Aorta (tissue), 5 donors: Measurements from ENCODE around the gene NTM. TPM values are rescaled to one million over a fixed set of nuclear protein-coding genes. Genes with fewer than 3 reads are reported as not detected.

ENCODE experiments used
- ATAC-seq: fragments of 200-7000 bp; cut with Tn5 transposase; one replicate; pipeline ENCODE4 v1.9.1; 2022; ENCODE audit warnings: moderate library complexity; ENCODE audit not compliant: low FRiP score
- DNase-seq, 2 donors: peaks; one replicate each; pipeline ENCODE4 v3.0.0-alpha.2; 2020
- H3K27ac ChIP-seq, 2 donors: one replicate each; pipeline ENCODE4 v1.5.1; 2013; ENCODE audit warnings: low read length in 2 of 2, mild to moderate bottlenecking in 2 of 2, moderate library complexity in 2 of 2, control low read depth in 1 of 2, inconsistent platforms in 1 of 2, low read depth in 1 of 2
- H3K27me3 ChIP-seq, 2 donors: one replicate each; pipeline ENCODE4 v1.6.1; 2013; ENCODE audit warnings: control low read depth in 1 of 2, low read length in 1 of 2, mild to moderate bottlenecking in 1 of 2, moderate library complexity in 1 of 2; ENCODE audit not compliant: insufficient read depth in 2 of 2, control insufficient read depth in 1 of 2
- H3K36me3 ChIP-seq, 2 donors: one replicate each; pipeline ENCODE4 v1.6.1; 2013; ENCODE audit warnings: control low read depth in 1 of 2, low read length in 1 of 2, mild to moderate bottlenecking in 1 of 2; ENCODE audit not compliant: insufficient read depth in 2 of 2, control insufficient read depth in 1 of 2
- H3K4me1 ChIP-seq, 2 donors: one replicate each; pipeline ENCODE4 v1.6.1; 2013; ENCODE audit warnings: low read length in 2 of 2, control low read depth in 1 of 2, mild to moderate bottlenecking in 1 of 2, moderate library complexity in 1 of 2; ENCODE audit not compliant: insufficient read depth in 2 of 2, control insufficient read depth in 1 of 2
- H3K4me3 ChIP-seq, 2 donors: one replicate each; pipeline ENCODE4 v1.5.1; 2013; ENCODE audit warnings: low read length in 2 of 2, control low read depth in 1 of 2, mild to moderate bottlenecking in 1 of 2
- H3K9me3 ChIP-seq: one replicate; pipeline ENCODE4 v1.6.1; 2013; ENCODE audit warnings: mild to moderate bottlenecking, low read length; ENCODE audit not compliant: control insufficient read depth
- WGBS, 2 donors: extraction: QIAGEN DNeasy Blood & Tissue Kit; methylation state at CpG; one replicate each; pipeline ENCODE4 v1.1.7; 2013; 5-methylcytosine and 5-hydroxymethylcytosine counted together
- intact Hi-C, 2 donors: fragments of 100-400 bp; cut with DNase I; formaldehyde crosslinking; loops; one replicate each; pipeline versions ENCODE4 v1.14.2 to v1.15.0; 2022
- polyA plus RNA-seq, 2 donors: library from polyadenylated mRNA; stranded (reverse); fragments of 200-250 nt; gene quantifications; one replicate each; pipeline ENCODE4 v1.2.3, GENCODE V29; 2013
- total RNA-seq, 2 donors: library from RNA; stranded (reverse); fragmentation: NEBNext Ultra II Directional; extraction: Animal tissue kit (Norgen Biotek cat#: 25700); gene quantifications; one replicate each; pipeline ENCODE4 v1.2.1, GENCODE V29; 2021
- donor health status: healthy with polysubstance abuse.
- donor health status: Bipolar disorder and iron deficiency.
- donor health status: DM: no; HTN: no; CAD: no.
- donor health status: DM: no; HTN: no; CAD: no.
- donor health status: DM: yes; HTN: yes; CAD: no.

Gene NTM
- total and polyA plus RNA-seq, 4 donors, result 0.28 to 5.3 (median 1.9) TPM; not detected in 1

- Histone ChIP-seq H3K9me3 (no peaks in the 10 kb centered on the region), H3K4me3 (no peak overlapping the region), H3K27me3 (no peaks in the 10 kb centered on the region), H3K27ac (no peak overlapping the region), H3K4me1 (no peaks in the 10 kb centered on the region), H3K36me3 (no peaks in the 10 kb centered on the region)
- DNase-seq, result no peak
- no peak for ATAC-seq
- intact Hi-C loops, result no loop called here
- 77 to 82% methylated on average over 3 of the region's 3 CpGs for WGBS, 2 donors
Observed at GRCh38 chr11:132037467-132037862, 667.0 kb downstream of the NTM start.

- H3K27me3 ChIP-seq, result no peaks in the 10 kb centered on the region
- intact Hi-C loops, result no loop called here
- WGBS, 2 donors, result 65 to 68% methylated on average over 4 of the region's 4 CpGs
Observed at GRCh38 chr11:132037956-132038355, 667.5 kb downstream of the NTM start.

GRCh38 chr11:132039521-132039920, 669.1 kb downstream of the NTM start:
- H3K4me1 ChIP-seq, result no peaks in the 10 kb centered on the region

More at GRCh38 chr11:132037956-132038355, 667.5 kb downstream of the NTM start:
- H3K4me3 ChIP-seq, result no peak overlapping the region
- ATAC-seq, result no peak
- H3K4me1 ChIP-seq, result no peaks in the 10 kb centered on the region
- no peaks in the 10 kb centered on the region for H3K9me3 ChIP-seq
- no peak for DNase-seq
- H3K27ac ChIP-seq, result no peak overlapping the region
- no peaks in the 10 kb centered on the region for H3K36me3 ChIP-seq

GRCh38 chr11:132042296-132042695, 671.9 kb downstream of the NTM start:
- WGBS, 2 donors, result 68 to 75% methylated on average over 2 of the region's 2 CpGs
- no peak for ATAC-seq
- peaks cover 0 to 2% of the 10 kb centered on the region in 2 donors for H3K27me3 ChIP-seq
- H3K4me3 ChIP-seq, result no peak overlapping the region
- DNase-seq, result no peak
- H3K9me3 ChIP-seq, result peaks cover 3% of the 10 kb centered on the region
- no peaks in the 10 kb centered on the region for H3K36me3 ChIP-seq
- H3K27ac ChIP-seq, result no peak overlapping the region
- intact Hi-C loops, result no loop called here
- no peaks in the 10 kb centered on the region for H3K4me1 ChIP-seq

More at GRCh38 chr11:132039521-132039920, 669.1 kb downstream of the NTM start:
- Histone ChIP-seq H3K27me3 (peaks cover 0 to 2% of the 10 kb centered on the region in 2 donors), H3K4me3 (no peak overlapping the region), H3K36me3 (no peaks in the 10 kb centered on the region), H3K27ac (no peak overlapping the region), H3K9me3 (peaks cover 3% of the 10 kb centered on the region)
- whole genome bisulfite sequencing, 2 donors, result 88 to 93% methylated on average over 7 of the region's 7 CpGs
- ATAC-seq (no peak), DNase-seq (no peak)
- intact Hi-C loops, result no loop called here

GRCh38 chr11:132043714-132044113, 673.3 kb downstream of the NTM start:
- Histone ChIP-seq H3K36me3 (no peaks in the 10 kb centered on the region), H3K4me1 (no peaks in the 10 kb centered on the region), H3K9me3 (peaks cover 3% of the 10 kb centered on the region), H3K4me3 (no peak overlapping the region), H3K27ac (no peak overlapping the region), H3K27me3 (peaks cover 0 to 2% of the 10 kb centered on the region in 2 donors)
- WGBS, 2 donors, result 80 to 88% methylated on average over 1 of the region's 1 CpG
- DNase-seq, result no peak
- ATAC-seq, result no peak
- intact Hi-C loops, result no loop called here

GRCh38 chr11:132045107-132045506, 674.7 kb downstream of the NTM start:
- peaks cover 3% of the 10 kb centered on the region for H3K9me3 ChIP-seq
- 83 to 88% methylated on average over 3 of the region's 3 CpGs for WGBS, 2 donors
- peaks cover 0 to 2% of the 10 kb centered on the region in 2 donors for H3K27me3 ChIP-seq
- intact Hi-C loops, result no loop called here
- no peak for DNase-seq
- no peak overlapping the region for H3K4me3 ChIP-seq
- ATAC-seq, result no peak
- no peak overlapping the region for H3K27ac ChIP-seq
- no peaks in the 10 kb centered on the region for H3K4me1 ChIP-seq
- H3K36me3 ChIP-seq, result no peaks in the 10 kb centered on the region

- WGBS, 2 donors, result 43 to 51% methylated on average over 2 of the region's 2 CpGs
- Histone ChIP-seq H3K36me3 (no peaks in the 10 kb centered on the region), H3K27ac (no peak overlapping the region), H3K27me3 (peaks cover 0 to 2% of the 10 kb centered on the region in 2 donors), H3K4me3 (no peak overlapping the region), H3K4me1 (no peaks in the 10 kb centered on the region), H3K9me3 (peaks cover 3% of the 10 kb centered on the region)
- ATAC-seq (no peak), DNase-seq (no peak)
- intact Hi-C loops, result no loop called here
Observed at GRCh38 chr11:132046288-132046865, 676.0 kb downstream of the NTM start.

- H3K27ac ChIP-seq, result no peak overlapping the region
- ATAC-seq, result no peak
- intact Hi-C loops, result no loop called here
- H3K9me3 ChIP-seq, result peaks cover 3% of the 10 kb centered on the region
- no peaks in the 10 kb centered on the region for H3K36me3 ChIP-seq
- no peak for DNase-seq
- H3K4me1 ChIP-seq, result no peaks in the 10 kb centered on the region
- H3K4me3 ChIP-seq, result no peak overlapping the region
- peaks cover 0 to 2% of the 10 kb centered on the region in 2 donors for H3K27me3 ChIP-seq
Observed at GRCh38 chr11:132047167-132047566, 676.8 kb downstream of the NTM start.

- ATAC-seq, result no peak
- no peak overlapping the region for H3K4me3 ChIP-seq
- WGBS, 2 donors, result 56% methylated on average over 4 of the region's 4 CpGs
- H3K27ac ChIP-seq, result no peak overlapping the region
- H3K27me3 ChIP-seq, result peaks cover 0 to 2% of the 10 kb centered on the region in 2 donors
- H3K9me3 ChIP-seq, result peaks cover 3% of the 10 kb centered on the region
- no peaks in the 10 kb centered on the region for H3K36me3 ChIP-seq
- H3K4me1 ChIP-seq, result no peaks in the 10 kb centered on the region
- intact Hi-C loops, result no loop called here
- DNase-seq, result no peak
Observed at GRCh38 chr11:132048040-132048439, 677.6 kb downstream of the NTM start.
